ENCODE results near the gene UTP15. TPM values are rescaled to one million over a fixed set of nuclear protein-coding genes. Genes with fewer than 3 reads are reported as not detected.

Gene UTP15
- total and polyA plus RNA-seq, 2 of the 4 experiments (the other 2 are of a cell fraction), result 11.4 to 28.0 TPM

- H3K56ac ChIP-seq (ENCODE audit: extremely low read depth, insufficient read depth, low read length), result no peak overlapping the region
- no peaks in the 10 kb centered on the region for H3K9me3 ChIP-seq (ENCODE audit: control insufficient read depth, insufficient read depth, low read length)
- H3K4me2 ChIP-seq (ENCODE audit: low read depth, low read length), result no peak overlapping the region
- H2BK15ac ChIP-seq (ENCODE audit: low read depth, low read length), result peak overlapping the region; percentile 84; the same call in 1 of the 3 replicates
- H2BK5ac ChIP-seq (ENCODE audit: low read depth, low read length, poor library complexity, severe bottlenecking), result peak overlapping the region; percentile 84
- H4K5ac ChIP-seq (ENCODE audit: low read depth, low read length), result no peak overlapping the region
- peak overlapping the region; percentile 91; the same call in 1 of the 2 replicates for H2BK20ac ChIP-seq (ENCODE audit: low read depth, low read length)
- no peak overlapping the region for H3K27ac ChIP-seq (ENCODE audit: insufficient read depth, low read length)
- H3K4me1 ChIP-seq (ENCODE audit: control insufficient read depth, insufficient read depth, low read length), result peaks cover 14% of the 10 kb centered on the region
- dilution Hi-C loops (cut with HindIII; ENCODE audit: low sequenced_read_pairs, unreplicated experiment), result no loop called here
- no peaks in the 10 kb centered on the region for H3K27me3 ChIP-seq (ENCODE audit: control insufficient read depth, insufficient read depth, low read length)
- no TSS peak for BruUV-seq (replicated peaks)
- peaks cover 18% of the 10 kb centered on the region for H3K9me1 ChIP-seq (ENCODE audit: insufficient read depth, low read length)
- no peak overlapping the region for H3K4me3 ChIP-seq (ENCODE audit: insufficient read depth, low read depth, low read length)
- intact Hi-C loops (cut with micrococcal nuclease), result no loop called here
- H2AK9ac ChIP-seq (replicated peaks; ENCODE audit: low read depth, low read length, poor library complexity), result no peak overlapping the region
- peak overlapping the region; percentile 89 for H3K4ac ChIP-seq (ENCODE audit: low read depth, low read length)
- ATAC-seq (ENCODE audit: low read depth) (peak; percentile 77), DNase-seq (peak; percentile 90)
- peak overlapping the region; percentile 76 for H2AK5ac ChIP-seq (ENCODE audit: low read depth, low read length)
- H3K23ac ChIP-seq (ENCODE audit: low read depth, low read length), result peak overlapping the region; percentile 84; the same call in 1 of the 2 replicates
- peak overlapping the region; percentile 95; the same call in 1 of the 2 replicates for H4K91ac ChIP-seq (ENCODE audit: insufficient read depth, low read depth, low read length)
- POLR2A ChIA-PET (ENCODE audit: unreplicated experiment), result interaction anchor here (0.6 kb wide), 1 partner anchor 97 kb away, joined by 3 read pairs; no protein-coding TSS in a partner anchor
- peak overlapping the region; percentile 92 for H2BK120ac ChIP-seq (ENCODE audit: low read depth, low read length)
- H3K79me1 ChIP-seq (ENCODE audit: low read depth in 1 of 2, low read length in 2 of 2), result no peaks in the 10 kb centered on the region
- no peak overlapping the region for H3K18ac ChIP-seq (ENCODE audit: low read depth, low read length)
- H4K8ac ChIP-seq (ENCODE audit: low read depth in 2 of 2, low read length in 2 of 2), result peak overlapping the region in 1 of 2 experiments; percentile 91; a peak in 1 of 4 replicates
- peak overlapping the region; percentile 83 for H2AFZ ChIP-seq (replicated peaks; ENCODE audit: low read length, poor library complexity)
- CTCF ChIA-PET, result no interaction called here
- no peak for TF ChIP-seq CTCF (conservative IDR thresholded peaks at IDR 0.05; ENCODE audit: low read depth, low read length)
- 0 out of 2 replicates have a peak, but pooled peaks have one; percentile 18 for TF ChIP-seq BHLHE40 (IDR thresholded peaks at IDR 0.05; ENCODE audit: low read depth, low read length)
- TF ChIP-seq POLR2A (IDR thresholded peaks at IDR 0.05; ENCODE audit: low read depth, low read length), result no peak
- TF ChIP-seq MAZ (IDR thresholded peaks at IDR 0.05; ENCODE audit: borderline replicate concordance, low read depth, low read length), result peak; percentile 14; the same call in 1 of the 2 replicates
- TF ChIP-seq FOS (IDR thresholded peaks at IDR 0.05; ENCODE audit: low read depth, low read length), result peak; percentile 55; the same call in 1 of the 2 replicates
- H4K20me1 ChIP-seq (ENCODE audit: insufficient read depth, low read length), result no peaks in the 10 kb centered on the region
- WGBS, 2 experiments (ENCODE audit: extremely low coverage in 2 of 2, insufficient read length in 1 of 2), result no CpG with 5 or more reads among the region's 3 CpGs
- H3K36me3 ChIP-seq (ENCODE audit: control insufficient read depth, insufficient read depth, low read length), result no peaks in the 10 kb centered on the region
- in situ Hi-C loops (cut with MboI; ENCODE audit: low sequenced_read_pairs), result no loop called here
- no peak overlapping the region for H3K9ac ChIP-seq (ENCODE audit: low read depth, low read length)
- H3K14ac ChIP-seq (replicated peaks; ENCODE audit: low read depth, low read length), result no peak overlapping the region
These were observed 25.4 kb upstream of the UTP15 start for GRCh38 chr5:73540192-73540591.

All from IMR-90 (cell line).